OCI-LY7 (cell line): Measurements from ENCODE around the gene SDHA. TPM values are rescaled to one million over a fixed set of nuclear protein-coding genes. Genes with fewer than 3 reads are reported as not detected.

Experiments
- BruUV-seq: library from RNA; stranded (reverse); fragments of 400-500 nt; replicated peaks from 2 replicates; lab custom pipeline; 2021; lab: Mats Ljungman, UMichigan
- CTCF ChIA-PET: fragments of 300-600 bp; sonication (Branson Sonifier 250); formaldehyde crosslinking; loops from one replicate; lab custom pipeline; 2022; ENCODE audit warnings: antibody characterized with exemption; ENCODE audit not compliant: unreplicated experiment; lab: Charles Lee
- POLR2A ChIA-PET: fragments of 300-600 bp; sonication (Branson Sonifier 250); formaldehyde crosslinking; loops from one replicate; lab custom pipeline; 2022; ENCODE audit warnings: antibody characterized with exemption; lab: Charles Lee
- DNase-seq: peaks from one replicate; pipeline ENCODE4 v3.0.0-alpha.2; 2015; ENCODE audit warnings: low spot score
- H2AFZ ChIP-seq: fragments of 200-600 bp; sonication (generic), shearing (Covaris generic); 2 replicates; pipeline ENCODE4 v1.6.1; 2014; ENCODE audit warnings: mild to moderate bottlenecking, antibody characterized with exemption, low read length, moderate library complexity
- H3K27ac ChIP-seq: fragments of 200-600 bp; sonication (generic); 2 replicates; pipeline ENCODE4 v1.5.1; 2014; ENCODE audit warnings: mixed run types, low read depth, mild to moderate bottlenecking, moderate library complexity, low read length, inconsistent platforms; ENCODE audit not compliant: poor library complexity, severe bottlenecking
- H3K36me3 ChIP-seq: fragments of 200-600 bp; sonication (generic); 2 replicates; pipeline ENCODE4 v1.6.1; 2014; ENCODE audit warnings: mild to moderate bottlenecking, antibody characterized with exemption, low read length, moderate library complexity, mixed read lengths; ENCODE audit not compliant: insufficient read depth
- H3K4me1 ChIP-seq: fragments of 200-600 bp; sonication (generic); 2 replicates; pipeline ENCODE4 v1.5.1; 2014; ENCODE audit warnings: mild to moderate bottlenecking, low read length; ENCODE audit not compliant: insufficient read depth, poor library complexity, severe bottlenecking
- H3K4me2 ChIP-seq: fragments of 200-600 bp; sonication (generic); 2 replicates; pipeline ENCODE4 v1.6.1; 2014; ENCODE audit warnings: mild to moderate bottlenecking, low read length
- H3K4me3 ChIP-seq: fragments of 200-600 bp; sonication (generic); 2 replicates; pipeline ENCODE4 v1.5.1; 2014; ENCODE audit warnings: mild to moderate bottlenecking, low read depth, low read length; ENCODE audit not compliant: poor library complexity, severe bottlenecking
- H3K79me2 ChIP-seq: fragments of 200-600 bp; sonication (generic); 2 replicates; pipeline ENCODE4 v1.6.1; 2016; ENCODE audit warnings: low read depth, mild to moderate bottlenecking, low read length, moderate library complexity, mixed read lengths; ENCODE audit not compliant: insufficient read depth
- H3K9me2 ChIP-seq: fragments of 200-600 bp; sonication (generic); 2 replicates; pipeline ENCODE4 v1.6.1; 2016; ENCODE audit warnings: mild to moderate bottlenecking, low read length, mixed read lengths; ENCODE audit not compliant: insufficient read depth
- H3K9me3 ChIP-seq: fragments of 200-600 bp; sonication (generic); 2 replicates; pipeline ENCODE4 v1.6.1; 2014; ENCODE audit warnings: mild to moderate bottlenecking, mixed run types, low read length, mixed read lengths
- H4K20me1 ChIP-seq: fragments of 200-600 bp; sonication (generic); 2 replicates; pipeline ENCODE4 v1.6.1; 2014; ENCODE audit warnings: mild to moderate bottlenecking, antibody characterized with exemption, low read length, moderate library complexity, mixed read lengths; ENCODE audit not compliant: insufficient read depth
- CTCF ChIP-seq: fragments of 200-600 bp; sonication (generic); conservative IDR thresholded peaks from 2 replicates; pipeline ENCODE4 v1.5.1; 2014; ENCODE audit warnings: mild to moderate bottlenecking, antibody characterized with exemption, low read length, moderate library complexity, mixed read lengths
- EZH2phosphoT487 ChIP-seq: fragments of 200-600 bp; sonication (generic); IDR thresholded peaks from 2 replicates; pipeline ENCODE4 v1.6.1; 2018; ENCODE audit warnings: low read depth, borderline replicate concordance, mild to moderate bottlenecking, mixed run types, antibody characterized with exemption, low read length, moderate library complexity, mixed read lengths
- intact Hi-C: fragments of 100-400 bp; cut with micrococcal nuclease; formaldehyde crosslinking; loops from one replicate; pipeline ENCODE4 v1.10.0; 2022; ENCODE audit not compliant: unreplicated experiment
- total RNA-seq, 2 experiments: library from RNA; depleted of rRNA in 1 of 2; stranded (reverse); fragments of >200 nt in 1 of 2; shearing (Covaris generic) in 1 of 2; gene quantifications; 2 replicates each; pipeline ENCODE4 v1.2.3, GENCODE V29; 2014 to 2022

Gene SDHA
- total RNA-seq, 2 experiments from 2014 or later, result 147 to 167 TPM

GRCh38 chr5:169728-170094, 48.4 kb upstream of the SDHA start:
- Histone ChIP-seq H3K4me3 (no peak overlapping the region), H3K4me1 (no peaks in the 10 kb centered on the region), H3K27ac (no peak overlapping the region), H3K9me2 (no peaks in the 10 kb centered on the region), H3K9me3 (no peaks in the 10 kb centered on the region), H3K36me3 (no peaks in the 10 kb centered on the region), H2AFZ (no peak overlapping the region), H3K79me2 (no peaks in the 10 kb centered on the region), H3K4me2 (no peak overlapping the region), H4K20me1 (no peaks in the 10 kb centered on the region)
- intact Hi-C loops, result no loop called here
- BruUV-seq, result no TSS peak
- TF ChIP-seq EZH2phosphoT487 (no peak), CTCF (no peak)
- ChIA-PET POLR2A (no interaction called here), CTCF (no interaction called here)
- no peak for DNase-seq

GRCh38 chr5:170971-171800, 46.9 kb upstream of the SDHA start:
- Histone ChIP-seq H3K4me3 (no peak overlapping the region), H3K27ac (no peak overlapping the region), H3K9me2 (no peaks in the 10 kb centered on the region), H4K20me1 (no peaks in the 10 kb centered on the region), H2AFZ (no peak overlapping the region), H3K4me1 (no peaks in the 10 kb centered on the region), H3K36me3 (no peaks in the 10 kb centered on the region), H3K9me3 (no peaks in the 10 kb centered on the region), H3K4me2 (no peak overlapping the region), H3K79me2 (no peaks in the 10 kb centered on the region)
- DNase-seq, result no peak
- ChIA-PET CTCF (no interaction called here), POLR2A (no interaction called here)
- no TSS peak for BruUV-seq
- intact Hi-C loops, result no loop called here
- TF ChIP-seq EZH2phosphoT487, result no peak
- no peak for TF ChIP-seq CTCF

GRCh38 chr5:171801-172331, 46.3 kb upstream of the SDHA start:
- DNase-seq, result no peak

More at GRCh38 chr5:171801-172331, 46.3 kb upstream of the SDHA start:
- Histone ChIP-seq H3K9me2 (no peaks in the 10 kb centered on the region), H4K20me1 (no peaks in the 10 kb centered on the region), H3K36me3 (no peaks in the 10 kb centered on the region), H3K4me1 (no peaks in the 10 kb centered on the region), H3K4me3 (no peak overlapping the region), H3K79me2 (no peaks in the 10 kb centered on the region), H3K27ac (no peak overlapping the region), H3K4me2 (no peak overlapping the region), H3K9me3 (no peaks in the 10 kb centered on the region), H2AFZ (no peak overlapping the region)
- intact Hi-C loops, result no loop called here
- TF ChIP-seq CTCF (no peak), EZH2phosphoT487 (no peak)
- no TSS peak for BruUV-seq
- POLR2A ChIA-PET, result no interaction called here
- CTCF ChIA-PET, result no interaction called here
